ENCODE results near the gene ETS2.

- TF ChIP-seq CTCF (IDR thresholded peaks at IDR 0.05; ENCODE audit: low read length) (no peak), EZH2phosphoT487 (IDR thresholded peaks at IDR 0.05; ENCODE audit: low read length) (no peak), EZH2 (optimal IDR thresholded peaks at IDR 0.05; ENCODE audit: low read depth, low read length) (no peak)
These were observed 46.5 kb downstream of the ETS2 start for GRCh38 chr21:38852278-38852677.
